WI38 (cell line): Measurements from ENCODE around the gene BRSK2.
"Not testable (repeated sequence)": the region's sequence is repeated elsewhere in the genome, so short reads cannot be mapped to it uniquely, and the experiment has no call there.

Source experiments
- H3K4me3 ChIP-seq: 2 replicates; pipeline ENCODE4 v1.5.1; 2011; ENCODE audit warnings: low read depth, mild to moderate bottlenecking, control low read depth, low read length
- TF ChIP-seq, protein P1 (sequence below): IDR thresholded peaks from 2 replicates; pipeline ENCODE4 v1.5.1; 2012; ENCODE audit warnings: low read depth, mild to moderate bottlenecking, control low read depth, low read length

The BRSK2 gene

DNA sequence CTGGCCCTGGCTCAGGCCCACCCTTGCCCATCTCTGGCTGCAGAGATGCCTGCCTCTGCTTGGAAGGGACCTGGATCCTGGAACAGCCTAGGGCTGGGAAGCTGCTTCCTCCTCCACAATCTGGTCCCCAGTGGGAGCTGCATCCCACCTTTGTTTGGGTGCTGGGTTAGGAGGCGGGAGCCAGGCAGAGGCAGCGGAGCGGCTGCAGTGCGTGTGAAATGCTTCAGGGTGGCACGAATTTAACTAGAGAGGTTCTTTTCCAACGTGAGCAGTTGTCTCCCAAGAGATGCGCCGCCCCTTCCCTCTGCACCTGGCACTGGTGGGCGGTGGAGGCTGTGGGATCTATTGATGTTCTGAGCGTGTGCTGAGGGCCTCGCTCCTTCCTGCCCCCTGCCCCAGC, 31.6 kb downstream of the BRSK2 start:
- TF ChIP-seq, protein P1, sequence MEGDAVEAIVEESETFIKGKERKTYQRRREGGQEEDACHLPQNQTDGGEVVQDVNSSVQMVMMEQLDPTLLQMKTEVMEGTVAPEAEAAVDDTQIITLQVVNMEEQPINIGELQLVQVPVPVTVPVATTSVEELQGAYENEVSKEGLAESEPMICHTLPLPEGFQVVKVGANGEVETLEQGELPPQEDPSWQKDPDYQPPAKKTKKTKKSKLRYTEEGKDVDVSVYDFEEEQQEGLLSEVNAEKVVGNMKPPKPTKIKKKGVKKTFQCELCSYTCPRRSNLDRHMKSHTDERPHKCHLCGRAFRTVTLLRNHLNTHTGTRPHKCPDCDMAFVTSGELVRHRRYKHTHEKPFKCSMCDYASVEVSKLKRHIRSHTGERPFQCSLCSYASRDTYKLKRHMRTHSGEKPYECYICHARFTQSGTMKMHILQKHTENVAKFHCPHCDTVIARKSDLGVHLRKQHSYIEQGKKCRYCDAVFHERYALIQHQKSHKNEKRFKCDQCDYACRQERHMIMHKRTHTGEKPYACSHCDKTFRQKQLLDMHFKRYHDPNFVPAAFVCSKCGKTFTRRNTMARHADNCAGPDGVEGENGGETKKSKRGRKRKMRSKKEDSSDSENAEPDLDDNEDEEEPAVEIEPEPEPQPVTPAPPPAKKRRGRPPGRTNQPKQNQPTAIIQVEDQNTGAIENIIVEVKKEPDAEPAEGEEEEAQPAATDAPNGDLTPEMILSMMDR, result no peak
- H3K4me3 ChIP-seq, result no peak overlapping the region

DNA sequence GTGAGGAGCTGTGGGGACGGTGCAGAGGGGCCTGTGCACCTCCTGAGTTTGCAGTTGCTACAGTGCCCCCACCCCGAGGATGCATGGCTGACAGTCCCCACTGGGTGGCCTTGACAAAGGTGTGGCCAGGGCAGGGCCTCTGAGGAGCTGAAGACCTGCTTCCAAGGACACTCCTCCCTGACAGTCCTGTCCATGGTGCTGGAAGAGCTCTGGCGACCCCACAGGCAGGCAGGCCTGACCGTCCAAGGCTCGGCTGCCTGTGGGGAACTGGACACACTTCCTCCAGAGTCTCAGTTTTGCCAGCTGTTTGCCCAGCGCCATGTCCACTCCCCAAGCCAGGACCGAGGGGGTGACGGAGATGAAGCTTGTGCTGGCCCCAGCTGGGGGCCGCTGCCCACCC, 32.7 kb downstream of the BRSK2 start:
- TF ChIP-seq, protein P1, result no peak
- no peak overlapping the region for H3K4me3 ChIP-seq

DNA sequence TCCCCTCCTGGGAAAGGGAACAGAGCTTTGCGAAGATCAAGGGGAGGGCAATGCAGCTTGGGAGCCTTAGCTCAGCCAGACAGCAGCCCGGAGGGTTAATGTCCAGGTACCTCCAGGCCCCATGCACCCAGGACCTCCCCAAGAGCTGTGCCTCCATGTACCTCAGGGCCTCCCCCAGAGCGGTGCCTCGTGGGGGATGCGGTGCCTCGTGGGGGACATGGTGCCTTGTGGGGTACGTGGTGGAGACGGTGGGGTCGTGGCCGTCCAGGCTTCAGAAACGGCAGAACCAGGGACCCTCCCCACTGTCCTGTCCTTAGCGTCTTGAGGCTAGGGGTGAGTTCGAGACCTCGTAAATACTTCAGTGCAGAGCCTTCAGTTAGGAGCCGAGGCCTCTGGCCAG, 33.2 kb downstream of the BRSK2 start:
- TF ChIP-seq, protein P1, result no peak
- H3K4me3 ChIP-seq, result no peak overlapping the region

GRCh38 chr11:1423406-1423805, 33.7 kb downstream of the BRSK2 start:
- H3K4me3 ChIP-seq, result not testable (repeated sequence)

DNA sequence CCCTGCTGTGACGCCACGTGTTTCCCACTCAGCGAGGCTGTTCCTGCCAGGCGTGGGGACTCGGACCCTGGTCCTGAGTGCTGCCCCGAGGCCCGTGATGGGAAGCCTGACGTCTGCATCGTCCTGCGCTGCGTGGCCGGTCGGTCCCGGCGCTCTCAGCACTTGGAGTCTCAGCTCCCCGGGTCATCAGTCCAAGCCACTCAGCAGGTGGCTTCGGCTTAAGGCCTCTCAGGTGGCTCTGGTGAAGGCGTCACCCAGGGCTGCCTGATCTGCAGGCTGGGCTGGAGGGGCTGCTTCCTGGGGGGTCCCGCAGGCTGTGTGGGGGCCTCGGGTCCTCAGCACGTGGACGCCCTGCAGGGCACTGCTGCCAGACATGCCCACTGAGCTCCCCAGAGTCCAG, 35.3 kb downstream of the BRSK2 start:
- no peak overlapping the region for H3K4me3 ChIP-seq
- TF ChIP-seq, protein P1, result no peak

DNA sequence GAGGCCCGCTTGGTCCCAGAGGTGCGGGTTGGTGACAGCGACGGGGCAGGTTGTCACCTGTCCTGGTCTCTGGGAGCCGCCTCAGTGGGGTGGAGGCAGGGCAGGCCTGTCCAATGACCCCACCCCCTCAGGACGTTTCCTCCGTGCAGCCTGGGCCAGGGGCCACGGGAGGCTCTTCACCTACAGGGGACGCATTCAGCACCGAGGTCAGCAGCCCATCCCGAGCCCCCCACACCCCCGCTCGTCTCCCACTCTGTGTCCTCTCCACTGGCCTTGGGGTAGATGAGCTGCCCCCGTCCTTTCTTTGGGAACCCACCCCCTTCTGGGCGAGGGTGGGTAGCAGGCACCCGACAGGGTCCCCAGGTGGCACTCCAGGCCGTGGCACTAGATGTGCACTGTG, 35.7 kb downstream of the BRSK2 start:
- H3K4me3 ChIP-seq, result no peak overlapping the region
- TF ChIP-seq, protein P1, result no peak

DNA sequence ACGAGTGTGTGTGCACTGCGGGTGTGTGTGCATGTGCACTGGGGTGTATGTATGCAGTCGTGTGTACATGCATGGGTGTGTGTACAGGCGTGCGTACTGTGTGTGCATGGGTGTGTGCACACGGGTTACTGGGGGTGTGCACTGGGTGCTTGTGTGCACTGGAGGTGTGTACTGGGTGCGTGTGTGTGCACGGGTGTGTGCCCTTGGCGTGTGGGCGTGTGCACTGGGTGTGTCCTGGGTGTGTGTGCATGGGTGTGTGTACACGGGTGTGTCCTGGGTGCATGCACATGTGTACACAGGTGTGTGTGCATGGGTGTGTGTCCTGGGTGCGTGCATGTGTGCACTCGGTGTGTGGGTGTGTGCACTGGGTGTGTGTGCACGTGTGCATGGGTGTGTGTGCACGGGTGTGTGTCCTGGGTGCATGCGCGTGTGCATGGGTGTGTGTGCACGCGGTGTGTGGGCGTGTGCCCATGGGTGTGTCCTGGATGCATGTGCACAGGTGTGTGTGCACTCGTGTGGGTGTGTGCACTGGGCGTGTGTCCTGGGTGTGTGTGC, 39.1 kb downstream of the BRSK2 start:
- TF ChIP-seq, protein P1, result no peak
- no peak overlapping the region for H3K4me3 ChIP-seq

- TF ChIP-seq, protein P1, result no peak
- no peak overlapping the region for H3K4me3 ChIP-seq
Measured at GRCh38 chr11:1433568-1433967, 43.8 kb downstream of the BRSK2 start.
